Vagina (tissue), 2 donors: ENCODE measurements around the gene COPB2. TPM values are rescaled to one million over a fixed set of nuclear protein-coding genes. Genes with fewer than 3 reads are reported as not detected.

Source experiments
- DNase-seq, 2 donors: peaks; one replicate each; pipeline ENCODE4 v3.0.0-alpha.2; 2017; ENCODE audit errors: extremely low spot score in 2 of 2
- H3K27ac ChIP-seq: fragments of 200-600 bp; sonication (generic); one replicate; pipeline ENCODE4 v1.5.1; 2019
- H3K27me3 ChIP-seq: fragments of 200-600 bp; sonication (generic); one replicate; pipeline ENCODE4 v1.5.1; 2019
- H3K36me3 ChIP-seq, 2 donors: fragments of 200-600 bp; sonication (generic); one replicate each; pipeline ENCODE4 v1.5.1; 2017 to 2019
- H3K4me1 ChIP-seq: fragments of 200-600 bp; sonication (generic); one replicate; pipeline ENCODE4 v1.5.1; 2019
- H3K4me3 ChIP-seq, 2 donors: fragments of 200-600 bp; sonication (generic); 1 replicate in 1 of 2; 2 replicates in 1 of 2; pipeline ENCODE4 v1.5.1; 2016 to 2019
- H3K9me3 ChIP-seq: fragments of 200-600 bp; sonication (generic); one replicate; pipeline ENCODE4 v1.5.1; 2019
- CTCF ChIP-seq, 3 experiments: fragments of 450-650 bp in 2 of 3; fragments of 200-600 bp in 1 of 3; sonication (generic) in 1 of 3; IDR thresholded peaks; one replicate each; pipeline ENCODE4 v1.5.1; 2017 to 2019; ENCODE audit warnings: antibody characterized with exemption in 3 of 3, mild to moderate bottlenecking in 2 of 3, moderate library complexity in 2 of 3
- POLR2A ChIP-seq, 2 donors: fragments of 450-650 bp; IDR thresholded peaks; one replicate each; pipeline ENCODE4 v1.6.1; 2017; ENCODE audit warnings: antibody characterized with exemption in 2 of 2, mild to moderate bottlenecking in 2 of 2, moderate library complexity in 2 of 2
- POLR2AphosphoS5 ChIP-seq, 2 donors: sonication (generic); formaldehyde crosslinking; IDR thresholded peaks; one replicate each; pipeline ENCODE4 v1.9.0; 2017; ENCODE audit warnings: antibody characterized with exemption in 2 of 2, mild to moderate bottlenecking in 2 of 2, low read depth in 1 of 2; ENCODE audit not compliant: insufficient read depth in 1 of 2
- intact Hi-C: fragments of 100-400 bp; cut with DNase I; formaldehyde crosslinking; loops from one replicate; pipeline ENCODE4 v1.15.1; 2023
- total RNA-seq: library from RNA; depleted of rRNA; stranded (reverse); fragments of >200 nt; gene quantifications from one replicate; pipeline ENCODE4 v1.2.3, GENCODE V29; 2016

Gene COPB2
- total RNA-seq, 1 donor from 2014 or later = 67.0 TPM

- Histone ChIP-seq H3K27ac (no peak overlapping the region), H3K4me1 (peaks cover 5% of the 10 kb centered on the region), H3K36me3 (peaks cover 0 to 82% of the 10 kb centered on the region in 2 donors), H3K9me3 (no peaks in the 10 kb centered on the region), H3K27me3 (no peaks in the 10 kb centered on the region), H3K4me3 (no peak overlapping the region)
- no peak for DNase-seq
- TF ChIP-seq CTCF (IDR thresholded peaks at IDR 0.05) (no peak), POLR2AphosphoS5 (IDR thresholded peaks at IDR 0.05; ENCODE audit: insufficient read depth in 1 of 2, low read depth in 1 of 2) (no peak), POLR2A (IDR thresholded peaks at IDR 0.05) (no peak)
- intact Hi-C loops = no loop called here
Observed at GRCh38 chr3:139374099-139374498, 15.3 kb downstream of the COPB2 start.

- H3K27ac ChIP-seq = no peak overlapping the region
- intact Hi-C loops = no loop called here
- peaks cover 3 to 93% of the 10 kb centered on the region in 2 donors for H3K36me3 ChIP-seq
- H3K4me1 ChIP-seq = no peaks in the 10 kb centered on the region
- no peaks in the 10 kb centered on the region for H3K27me3 ChIP-seq
- no peak overlapping the region for H3K4me3 ChIP-seq
- no peak for DNase-seq
- H3K9me3 ChIP-seq = no peaks in the 10 kb centered on the region
- TF ChIP-seq POLR2A (IDR thresholded peaks at IDR 0.05) = no peak
- TF ChIP-seq CTCF (IDR thresholded peaks at IDR 0.05) = no peak
- TF ChIP-seq POLR2AphosphoS5 (IDR thresholded peaks at IDR 0.05; ENCODE audit: insufficient read depth in 1 of 2, low read depth in 1 of 2) = no peak
Observed at GRCh38 chr3:139364549-139364948, 24.9 kb downstream of the COPB2 start.

GRCh38 chr3:139361276-139361675, 28.2 kb downstream of the COPB2 start:
- Histone ChIP-seq H3K27me3 (no peaks in the 10 kb centered on the region), H3K4me3 (no peak overlapping the region), H3K4me1 (no peaks in the 10 kb centered on the region), H3K27ac (no peak overlapping the region), H3K9me3 (no peaks in the 10 kb centered on the region), H3K36me3 (peaks cover 3 to 90% of the 10 kb centered on the region in 2 donors)
- intact Hi-C loops = no loop called here
- no peak for DNase-seq
- TF ChIP-seq CTCF (IDR thresholded peaks at IDR 0.05) = no peak
- no peak for TF ChIP-seq POLR2A (IDR thresholded peaks at IDR 0.05)
- TF ChIP-seq POLR2AphosphoS5 (IDR thresholded peaks at IDR 0.05; ENCODE audit: insufficient read depth in 1 of 2, low read depth in 1 of 2) = no peak

- Histone ChIP-seq H3K4me1 (peaks cover 16% of the 10 kb centered on the region), H3K36me3 (peaks cover 3 to 89% of the 10 kb centered on the region in 2 donors), H3K4me3 (no peak overlapping the region), H3K27me3 (no peaks in the 10 kb centered on the region), H3K9me3 (no peaks in the 10 kb centered on the region), H3K27ac (no peak overlapping the region)
- no peak for DNase-seq
- intact Hi-C loops = no loop called here
- no peak for TF ChIP-seq CTCF (IDR thresholded peaks at IDR 0.05)
- TF ChIP-seq POLR2A (IDR thresholded peaks at IDR 0.05) = no peak
- no peak for TF ChIP-seq POLR2AphosphoS5 (IDR thresholded peaks at IDR 0.05; ENCODE audit: insufficient read depth in 1 of 2, low read depth in 1 of 2)
Observed at GRCh38 chr3:139358841-139359562, 30.4 kb downstream of the COPB2 start.

- Histone ChIP-seq H3K27me3 (no peaks in the 10 kb centered on the region), H3K36me3 (peaks cover 3 to 89% of the 10 kb centered on the region in 2 donors), H3K27ac (no peak overlapping the region), H3K9me3 (no peaks in the 10 kb centered on the region), H3K4me1 (peaks cover 16% of the 10 kb centered on the region), H3K4me3 (no peak overlapping the region)
- TF ChIP-seq POLR2AphosphoS5 (IDR thresholded peaks at IDR 0.05; ENCODE audit: insufficient read depth in 1 of 2, low read depth in 1 of 2) = no peak
- no peak for TF ChIP-seq POLR2A (IDR thresholded peaks at IDR 0.05)
- TF ChIP-seq CTCF (IDR thresholded peaks at IDR 0.05) = no peak
- DNase-seq = no peak
- intact Hi-C loops = no loop called here
Observed at GRCh38 chr3:139357899-139358298, 31.5 kb downstream of the COPB2 start.
